Calu3 (cell line): ENCODE measurements around the gene TSR3. TPM values are rescaled to one million over a fixed set of nuclear protein-coding genes. Genes with fewer than 3 reads are reported as not detected.

Experiments used
- BruUV-seq: library from RNA; stranded (reverse); fragments of 400-500 nt; replicated peaks from 2 replicates; lab custom pipeline; 2021; lab: Mats Ljungman, UMichigan
- CTCF ChIA-PET: fragments of 300-600 bp; sonication (Branson Sonifier 250); formaldehyde crosslinking; loops from one replicate; lab custom pipeline; 2022; ENCODE audit warnings: antibody characterized with exemption; lab: Charles Lee
- DNase-seq: peaks from one replicate; pipeline ENCODE4 v3.0.0; 2022
- H3K27ac Mint-ChIP-seq: one replicate; pipeline ENCODE4 v1.8.0; 2022; ENCODE audit warnings: mixed read lengths; ENCODE audit not compliant: unreplicated experiment
- H3K27me3 Mint-ChIP-seq: one replicate; pipeline ENCODE4 v1.8.0; 2022; ENCODE audit warnings: mixed read lengths; ENCODE audit not compliant: unreplicated experiment
- H3K36me3 Mint-ChIP-seq: one replicate; pipeline ENCODE4 v1.8.0; 2022; ENCODE audit warnings: mild to moderate bottlenecking, moderate library complexity, mixed read lengths; ENCODE audit not compliant: insufficient read depth, unreplicated experiment
- H3K4me1 Mint-ChIP-seq: one replicate; pipeline ENCODE4 v1.8.0; 2022; ENCODE audit warnings: mild to moderate bottlenecking, low read depth, mixed read lengths; ENCODE audit not compliant: unreplicated experiment
- H3K4me3 Mint-ChIP-seq: one replicate; pipeline ENCODE4 v1.8.0; 2022; ENCODE audit warnings: mild to moderate bottlenecking, low read depth, moderate library complexity, mixed read lengths; ENCODE audit not compliant: unreplicated experiment
- H3K9me3 Mint-ChIP-seq: one replicate; pipeline ENCODE4 v1.8.0; 2022; ENCODE audit warnings: low read depth, mixed read lengths; ENCODE audit not compliant: unreplicated experiment
- intact Hi-C: fragments of 100-400 bp; cut with micrococcal nuclease; formaldehyde crosslinking; loops from one replicate; pipeline ENCODE4 v1.10.0; 2022; ENCODE audit not compliant: unreplicated experiment
- total RNA-seq: library from RNA; stranded (reverse); gene quantifications from 2 replicates; pipeline ENCODE4 v1.2.3, GENCODE V29; 2022
- TF ChIP-seq, protein P1 (sequence below): fragments of 200-600 bp; IDR thresholded peaks from one replicate; pipeline ENCODE4 v1.8.0; 2022; ENCODE audit warnings: antibody characterized with exemption; ENCODE audit not compliant: unreplicated experiment

Gene TSR3
- total RNA-seq, 1 experiment from 2014 or later, result 59.4 TPM

- no peak for DNase-seq
- Mint-ChIP-seq H3K27ac (no peak overlapping the region), H3K27me3 (peaks cover 29% of the 10 kb centered on the region), H3K36me3 (peaks cover 23% of the 10 kb centered on the region), H3K4me1 (peaks cover 13% of the 10 kb centered on the region), H3K9me3 (no peaks in the 10 kb centered on the region), H3K4me3 (no peak overlapping the region)
- CTCF ChIA-PET, result no interaction called here
- intact Hi-C loops, result no loop called here
- TF ChIP-seq, protein P1, sequence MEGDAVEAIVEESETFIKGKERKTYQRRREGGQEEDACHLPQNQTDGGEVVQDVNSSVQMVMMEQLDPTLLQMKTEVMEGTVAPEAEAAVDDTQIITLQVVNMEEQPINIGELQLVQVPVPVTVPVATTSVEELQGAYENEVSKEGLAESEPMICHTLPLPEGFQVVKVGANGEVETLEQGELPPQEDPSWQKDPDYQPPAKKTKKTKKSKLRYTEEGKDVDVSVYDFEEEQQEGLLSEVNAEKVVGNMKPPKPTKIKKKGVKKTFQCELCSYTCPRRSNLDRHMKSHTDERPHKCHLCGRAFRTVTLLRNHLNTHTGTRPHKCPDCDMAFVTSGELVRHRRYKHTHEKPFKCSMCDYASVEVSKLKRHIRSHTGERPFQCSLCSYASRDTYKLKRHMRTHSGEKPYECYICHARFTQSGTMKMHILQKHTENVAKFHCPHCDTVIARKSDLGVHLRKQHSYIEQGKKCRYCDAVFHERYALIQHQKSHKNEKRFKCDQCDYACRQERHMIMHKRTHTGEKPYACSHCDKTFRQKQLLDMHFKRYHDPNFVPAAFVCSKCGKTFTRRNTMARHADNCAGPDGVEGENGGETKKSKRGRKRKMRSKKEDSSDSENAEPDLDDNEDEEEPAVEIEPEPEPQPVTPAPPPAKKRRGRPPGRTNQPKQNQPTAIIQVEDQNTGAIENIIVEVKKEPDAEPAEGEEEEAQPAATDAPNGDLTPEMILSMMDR, result no peak
- BruUV-seq, result no TSS peak
Measured at GRCh38 chr16:1340730-1341494, 10.8 kb downstream of the TSR3 start.

DNA sequence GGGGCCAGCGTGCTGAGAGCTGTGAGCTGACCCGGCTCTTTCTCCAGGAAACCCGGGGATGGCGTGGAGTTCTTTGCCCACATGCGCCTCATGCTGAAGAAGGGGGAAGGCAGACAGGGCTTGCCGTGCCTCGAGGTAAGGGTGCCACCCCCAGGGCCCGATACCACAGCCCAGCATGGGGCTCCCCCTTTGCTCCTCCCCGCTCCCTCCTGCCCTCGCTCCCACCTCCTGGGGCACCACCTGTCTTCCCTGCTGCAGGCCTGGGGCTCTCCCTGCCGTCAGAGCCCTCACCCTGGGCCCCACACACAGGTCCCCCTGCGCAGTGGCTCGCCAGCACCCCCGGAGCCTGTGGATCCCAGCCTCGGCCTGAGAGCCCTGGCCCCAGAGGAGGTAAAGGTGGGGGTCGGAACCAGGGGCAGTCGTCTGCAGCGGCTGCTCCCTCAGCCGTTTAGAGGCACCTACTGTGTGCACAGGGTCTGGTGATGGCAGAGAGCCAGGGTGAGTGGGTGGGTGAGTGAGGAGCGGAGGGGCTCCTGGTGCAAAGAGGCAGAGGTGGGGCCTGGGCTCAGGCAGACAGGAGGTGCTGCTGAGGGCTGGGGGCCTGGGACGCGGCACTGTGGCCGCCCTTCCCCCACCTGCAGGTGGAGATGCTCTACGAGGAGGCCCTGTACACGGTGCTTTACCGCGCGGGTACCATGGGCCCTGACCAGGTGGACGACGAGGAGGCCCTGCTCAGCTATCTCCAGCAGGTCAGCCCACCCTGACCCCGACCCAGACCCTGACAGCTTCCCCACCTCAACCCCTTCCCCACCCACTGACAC lies 12.6 kb downstream of the TSR3 start:
- no peak for DNase-seq
- intact Hi-C loops, result no loop called here
- H3K9me3 Mint-ChIP-seq, result no peaks in the 10 kb centered on the region
- H3K4me1 Mint-ChIP-seq, result peaks cover 13% of the 10 kb centered on the region
- CTCF ChIA-PET, result interaction anchor here (1.5 to 1.8 kb wide), 2 partner anchors 7 to 10 kb away, joined by 3 to 7 read pairs; no protein-coding TSS in a partner anchor
- H3K36me3 Mint-ChIP-seq, result peaks cover 23% of the 10 kb centered on the region
- H3K27me3 Mint-ChIP-seq, result peaks cover 47% of the 10 kb centered on the region
- no peak overlapping the region for H3K27ac Mint-ChIP-seq
- no TSS peak for BruUV-seq
- TF ChIP-seq, protein P1, result no peak
- no peak overlapping the region for H3K4me3 Mint-ChIP-seq

- no peak overlapping the region for H3K4me3 Mint-ChIP-seq
- BruUV-seq, result no TSS peak
- no peaks in the 10 kb centered on the region for H3K9me3 Mint-ChIP-seq
- H3K4me1 Mint-ChIP-seq, result peaks cover 7% of the 10 kb centered on the region
- intact Hi-C loops, result no loop called here
- TF ChIP-seq, protein P1, result peak; percentile 92
- H3K36me3 Mint-ChIP-seq, result peaks cover 16% of the 10 kb centered on the region
- peaks cover 40% of the 10 kb centered on the region for H3K27me3 Mint-ChIP-seq
- H3K27ac Mint-ChIP-seq, result no peak overlapping the region
- DNase-seq, result peak; percentile 90
- CTCF ChIA-PET, result interaction anchor here (0.9 to 1.8 kb wide), 3 partner anchors 8 to 37 kb away, joined by 3 to 7 read pairs (median 4); no protein-coding TSS in a partner anchor
Measured at GRCh38 chr16:1338119-1338730, 13.5 kb downstream of the TSR3 start.

DNA sequence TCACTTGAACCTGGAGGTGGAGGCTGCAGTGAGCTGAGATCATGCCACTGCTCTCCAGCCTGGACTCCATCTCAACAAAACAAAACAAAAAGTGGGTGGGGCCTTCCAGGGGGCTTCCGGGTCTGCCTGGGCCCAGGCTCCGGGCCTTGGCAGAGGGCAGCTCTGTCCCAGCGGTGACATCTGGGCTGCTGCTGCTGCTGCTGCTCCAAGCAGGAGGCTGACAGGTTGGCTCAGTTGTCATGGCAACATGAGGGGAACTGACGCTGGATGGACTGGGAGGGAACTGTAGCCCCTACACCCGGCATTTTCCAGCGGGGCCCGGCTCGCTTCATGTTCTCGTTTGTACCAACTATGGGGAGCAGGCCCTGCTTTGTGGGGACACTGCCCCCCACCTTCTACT lies 14.2 kb downstream of the TSR3 start:
- Mint-ChIP-seq H3K9me3 (no peaks in the 10 kb centered on the region), H3K27ac (no peak overlapping the region), H3K4me3 (no peak overlapping the region), H3K27me3 (peaks cover 33% of the 10 kb centered on the region), H3K4me1 (no peaks in the 10 kb centered on the region), H3K36me3 (peaks cover 8% of the 10 kb centered on the region)
- DNase-seq, result no peak
- intact Hi-C loops, result no loop called here
- TF ChIP-seq, protein P1, result no peak
- CTCF ChIA-PET, result interaction anchor here (0.9 to 1.8 kb wide), 2 partner anchors 9 to 36 kb away, joined by 4 to 7 read pairs; no protein-coding TSS in a partner anchor
- BruUV-seq, result no TSS peak
